Kidney epithelial cell (primary cell): Measurements from ENCODE around the gene FAM120B. TPM values are rescaled to one million over a fixed set of nuclear protein-coding genes. Genes with fewer than 3 reads are reported as not detected.

Experiments
- DNase-seq: peaks from one replicate; pipeline ENCODE4 v3.0.0-alpha.2; 2010; ENCODE audit warnings: low read depth
- H3K27me3 ChIP-seq: 2 replicates; pipeline ENCODE4 v1.6.0; 2011; ENCODE audit warnings: low read length; ENCODE audit not compliant: control insufficient read depth, insufficient read depth
- H3K36me3 ChIP-seq: 2 replicates; pipeline ENCODE4 v1.5.1; 2011; ENCODE audit warnings: low read length; ENCODE audit not compliant: control insufficient read depth, insufficient read depth
- H3K4me3 ChIP-seq: 2 replicates; pipeline ENCODE4 v1.5.1; 2011; ENCODE audit warnings: low read depth, mild to moderate bottlenecking, control low read depth, low read length
- CTCF ChIP-seq: IDR thresholded peaks from 2 replicates; pipeline ENCODE4 v1.5.1; 2011; ENCODE audit warnings: mild to moderate bottlenecking, moderate library complexity, low read length, control low read depth, inconsistent platforms; ENCODE audit not compliant: insufficient read depth, poor library complexity, severe bottlenecking
- total RNA-seq: library from RNA; depleted of rRNA; stranded (reverse); fragments of >200 nt; gene quantifications from 2 replicates; pipeline ENCODE4 v1.2.3, GENCODE V29; 2015

Gene FAM120B
- total RNA-seq, 1 donor from 2014 or later, result 12.4 TPM

- Histone ChIP-seq H3K27me3 (no peaks in the 10 kb centered on the region), H3K4me3 (no peak overlapping the region), H3K36me3 (no peaks in the 10 kb centered on the region)
- DNase-seq, result no peak
- TF ChIP-seq CTCF, result no peak
These were observed 71.9 kb downstream of the FAM120B start for GRCh38 chr6:170378502-170378901.

- no peaks in the 10 kb centered on the region for H3K27me3 ChIP-seq
- DNase-seq, result no peak
- H3K36me3 ChIP-seq, result no peaks in the 10 kb centered on the region
- H3K4me3 ChIP-seq, result no peak overlapping the region
- no peak for TF ChIP-seq CTCF
These were observed 75.0 kb downstream of the FAM120B start for GRCh38 chr6:170381562-170381961.

GRCh38 chr6:170383466-170384035, 77.0 kb downstream of the FAM120B start:
- no peak for DNase-seq
- TF ChIP-seq CTCF, result no peak
- Histone ChIP-seq H3K36me3 (no peaks in the 10 kb centered on the region), H3K4me3 (no peak overlapping the region), H3K27me3 (no peaks in the 10 kb centered on the region)

- TF ChIP-seq CTCF, result no peak
- H3K27me3 ChIP-seq, result no peaks in the 10 kb centered on the region
- no peak overlapping the region for H3K4me3 ChIP-seq
- DNase-seq, result no peak
- H3K36me3 ChIP-seq, result no peaks in the 10 kb centered on the region
These were observed 78.9 kb downstream of the FAM120B start for GRCh38 chr6:170385506-170385905.

- Histone ChIP-seq H3K27me3 (no peaks in the 10 kb centered on the region), H3K36me3 (peaks cover 2% of the 10 kb centered on the region), H3K4me3 (no peak overlapping the region)
- DNase-seq, result no peak
- no peak for TF ChIP-seq CTCF
These were observed 81.6 kb downstream of the FAM120B start for GRCh38 chr6:170388113-170388512.

- H3K4me3 ChIP-seq, result no peak overlapping the region
- no peaks in the 10 kb centered on the region for H3K27me3 ChIP-seq
- no peak for DNase-seq
- H3K36me3 ChIP-seq, result peaks cover 6% of the 10 kb centered on the region
- TF ChIP-seq CTCF, result no peak
These were observed 86.5 kb downstream of the FAM120B start for GRCh38 chr6:170393033-170393432.
